ENCODE measurements around the gene MTX3.

Gene MTX3

DNA sequence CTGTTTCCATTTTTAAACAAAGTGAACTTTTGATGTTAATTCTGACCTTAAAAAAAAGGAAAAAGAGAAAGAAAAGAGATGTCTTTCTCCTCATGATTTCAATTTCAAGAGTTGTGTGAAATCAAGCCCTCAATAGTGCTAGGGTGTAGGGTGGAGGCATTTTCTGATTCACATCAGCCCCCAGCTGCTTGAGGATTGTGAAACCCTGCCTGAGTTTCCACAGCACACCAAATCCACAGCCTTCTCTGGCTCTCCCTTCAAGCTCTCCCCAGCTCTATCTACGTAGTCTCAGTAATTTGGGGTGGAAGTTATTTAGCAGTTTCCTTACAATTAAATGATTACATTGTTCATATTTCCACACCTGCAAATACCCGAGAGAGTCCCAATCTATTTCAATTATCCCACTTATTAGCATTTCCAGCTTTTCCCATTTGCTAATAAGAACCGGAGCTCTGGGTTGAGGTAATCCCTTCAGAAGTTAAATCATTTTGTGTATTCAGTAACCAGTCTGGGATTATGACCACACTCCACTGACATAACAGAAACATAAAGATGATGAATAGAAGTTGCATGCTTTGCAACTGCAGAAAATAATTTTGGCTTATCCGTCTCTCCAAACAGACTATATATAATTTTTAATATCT is 54.9 kb downstream of the MTX3 start:
- no peak for DNase-seq (ENCODE audit: low spot score)

DNA sequence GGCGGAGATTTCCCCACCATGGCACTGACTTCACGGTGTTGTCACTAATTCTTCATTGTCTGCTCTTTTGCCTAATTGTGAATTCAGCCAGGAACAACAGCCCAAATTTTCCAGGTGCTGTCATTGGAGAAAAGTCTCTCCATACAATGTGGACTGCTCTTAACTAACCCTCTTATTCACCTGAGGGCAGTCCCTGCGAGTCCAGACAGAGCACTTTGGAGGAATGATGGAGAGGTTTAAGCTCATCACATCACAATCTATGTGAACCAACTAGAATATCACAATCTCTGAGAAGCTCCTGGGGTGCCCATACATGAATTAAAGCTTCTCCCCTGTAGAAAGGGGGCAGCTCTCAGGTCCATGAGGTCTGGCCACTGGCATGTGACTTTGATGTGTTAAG is 56.4 kb downstream of the MTX3 start:
- DNase-seq (ENCODE audit: low spot score): no peak

DNA sequence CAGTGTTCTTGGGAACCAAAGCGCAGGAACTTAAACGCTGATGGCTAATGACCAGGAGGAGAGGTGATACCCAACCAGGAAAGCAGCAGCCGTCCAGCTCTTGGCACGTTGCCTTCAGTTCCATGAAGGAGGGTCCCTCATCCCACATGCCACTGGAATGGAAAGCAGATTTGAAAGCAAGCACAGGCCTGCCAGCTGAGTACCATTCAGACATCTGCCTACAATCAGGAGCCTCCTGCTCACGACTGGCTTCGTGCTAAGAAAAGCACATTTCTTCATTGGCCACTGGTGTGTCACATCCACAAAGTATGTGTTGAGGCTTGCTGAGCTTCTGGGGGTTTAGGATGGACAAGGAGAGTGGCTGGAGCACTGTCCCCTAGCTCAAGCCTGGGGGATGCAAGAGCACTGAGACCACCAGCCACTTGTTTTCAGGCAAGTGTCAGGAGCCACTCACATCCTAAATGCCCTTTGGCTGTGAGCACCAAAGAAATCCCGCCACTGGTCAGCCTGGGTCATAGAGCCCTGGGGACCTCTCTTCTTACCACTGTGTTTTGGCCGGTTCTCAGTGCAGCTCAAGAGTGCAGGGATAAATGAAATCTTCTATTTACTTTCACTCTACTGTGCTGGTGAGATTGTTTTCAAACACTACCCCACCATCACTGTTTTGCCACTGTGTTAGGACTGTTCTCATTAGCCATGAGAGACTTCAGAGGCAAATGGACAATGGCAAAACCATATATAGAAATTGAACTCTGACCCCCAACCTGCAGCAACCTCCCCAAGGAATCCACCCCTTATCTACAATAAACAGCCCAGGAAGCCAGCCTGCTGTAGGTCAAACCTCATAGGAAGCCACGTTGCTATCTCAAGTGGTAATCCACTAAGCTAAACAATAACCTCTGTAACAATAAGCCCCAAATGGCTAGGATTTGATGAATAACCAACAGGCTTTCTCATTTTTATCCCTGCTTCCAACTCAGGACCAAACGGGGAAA is 58.3 kb downstream of the MTX3 start:
- DNase-seq (ENCODE audit: low spot score): no peak

DNA sequence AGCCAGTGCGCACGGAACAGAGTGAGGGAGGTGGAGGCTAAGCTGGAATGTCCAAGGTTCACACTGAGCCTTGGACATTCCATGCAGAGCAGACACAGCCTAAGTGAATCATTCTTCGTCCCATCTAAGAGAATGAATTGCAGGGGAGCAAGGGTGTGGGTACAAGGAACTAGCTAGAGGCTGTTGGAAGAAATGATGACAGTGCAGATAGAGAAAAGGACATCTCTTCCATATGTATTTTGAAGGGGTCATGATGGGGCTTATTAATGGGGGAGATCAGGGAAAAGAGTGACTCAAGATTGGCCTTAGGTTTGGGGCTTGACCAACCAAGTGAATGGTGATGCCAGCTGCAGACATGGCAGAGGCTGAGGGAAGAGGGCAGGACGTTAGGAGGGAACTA is 59.2 kb downstream of the MTX3 start:
- no peak for DNase-seq (ENCODE audit: low spot score)

DNA sequence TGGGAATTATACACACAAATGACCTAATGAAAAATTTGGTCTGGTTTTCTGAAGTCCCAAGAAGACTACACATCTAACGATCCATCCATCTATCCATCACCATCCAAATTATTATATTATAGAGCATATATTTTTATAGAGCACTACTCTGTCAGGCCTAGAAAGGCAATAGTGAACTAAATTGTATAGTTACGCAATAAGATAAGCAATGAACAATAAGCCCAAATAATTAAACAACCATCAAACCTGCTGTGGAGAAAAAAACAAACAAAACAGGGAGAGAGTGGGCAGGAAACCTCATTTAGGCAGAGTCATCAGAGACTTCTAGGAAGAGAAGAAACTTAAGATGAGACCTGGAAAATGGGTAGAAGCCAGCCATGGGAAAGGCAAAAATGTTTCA is 59.7 kb downstream of the MTX3 start:
- no peak for DNase-seq (ENCODE audit: low spot score)

DNA sequence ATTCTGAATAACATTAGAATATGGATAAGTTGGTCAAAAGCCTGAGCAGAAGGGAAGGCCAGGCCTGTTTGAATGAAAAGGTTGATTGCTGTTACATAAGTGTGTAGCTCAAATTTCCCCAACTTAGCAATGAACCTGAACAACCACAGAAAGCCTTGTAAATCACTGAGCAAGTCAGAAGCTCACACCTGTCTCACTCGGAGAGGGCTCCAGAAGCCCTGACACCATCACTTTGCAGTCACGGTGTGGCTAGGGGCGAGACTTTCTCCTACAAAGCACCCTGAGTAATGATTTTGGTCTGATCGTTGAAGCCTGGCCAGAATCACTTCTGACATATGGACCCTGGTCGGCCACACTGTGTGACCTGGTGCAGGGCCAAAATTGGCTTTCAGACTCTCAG is 62.0 kb downstream of the MTX3 start:
- DNase-seq (ENCODE audit: low spot score): no peak

Data from HuH-7.5 (cell line).